Upper lobe of left lung (tissue), 6 donors: Measurements from ENCODE around the gene SLC5A6. TPM values are rescaled to one million over a fixed set of nuclear protein-coding genes. Genes with fewer than 3 reads are reported as not detected.

Experiments
- ATAC-seq, 2 donors: fragments of 200-7000 bp; cut with Tn5 transposase; one replicate each; pipeline ENCODE4 v1.9.1; 2022; ENCODE audit warnings: mild to moderate bottlenecking in 2 of 2, moderate library complexity in 2 of 2; ENCODE audit not compliant: low FRiP score in 2 of 2
- DNase-seq, 2 donors: peaks; one replicate each; pipeline ENCODE4 v3.0.0-alpha.2; 2019 to 2020
- H3K27ac ChIP-seq, 4 donors: fragments of 200-600 bp; sonication (generic); one replicate each; pipeline ENCODE4 v1.5.1; 2016 to 2019
- H3K27me3 ChIP-seq, 4 donors: fragments of 200-600 bp; sonication (generic); one replicate each; pipeline ENCODE4 v1.5.1; 2017 to 2019
- H3K36me3 ChIP-seq, 4 donors: fragments of 200-600 bp; sonication (generic); one replicate each; pipeline ENCODE4 v1.5.1; 2016 to 2019
- H3K4me1 ChIP-seq, 4 donors: fragments of 200-600 bp; sonication (generic); one replicate each; pipeline ENCODE4 v1.5.1; 2018 to 2019
- H3K4me3 ChIP-seq, 4 donors: fragments of 200-600 bp; sonication (generic); one replicate each; pipeline ENCODE4 v1.5.1; 2017 to 2019; ENCODE audit warnings: mild to moderate bottlenecking in 2 of 4, moderate library complexity in 1 of 4
- H3K9me3 ChIP-seq, 4 donors: fragments of 200-600 bp; sonication (generic); one replicate each; pipeline ENCODE4 v1.5.1; 2018 to 2019
- CTCF ChIP-seq, 6 experiments: fragments of 450-650 bp in 4 of 6; fragments of 200-600 bp in 2 of 6; sonication (generic) in 2 of 6; IDR thresholded peaks; one replicate each; pipeline ENCODE4 v1.5.1; 2016 to 2019; ENCODE audit warnings: antibody characterized with exemption in 6 of 6
- EP300 ChIP-seq, 4 donors: sonication (generic); formaldehyde crosslinking; IDR thresholded peaks; one replicate each; pipeline ENCODE4 v1.5.1; 2017; ENCODE audit warnings: antibody characterized with exemption in 4 of 4, control low read depth in 2 of 4
- POLR2A ChIP-seq, 4 donors: fragments of 450-650 bp; IDR thresholded peaks; one replicate each; pipeline ENCODE4 v1.5.1; 2016 to 2017; ENCODE audit warnings: antibody characterized with exemption in 4 of 4, mild to moderate bottlenecking in 2 of 4
- POLR2AphosphoS5 ChIP-seq, 2 donors: sonication (generic); formaldehyde crosslinking; IDR thresholded peaks; one replicate each; pipeline ENCODE4 v1.5.1; 2017; ENCODE audit warnings: antibody characterized with exemption in 2 of 2
- WGBS, 2 donors: methylation state at CpG; one replicate each; pipeline ENCODE4 v1.1.5; 2017 to 2018; 5-methylcytosine and 5-hydroxymethylcytosine counted together
- total RNA-seq, 6 donors: library from RNA; depleted of rRNA in 4 of 6; stranded (reverse); fragments of >200 nt in 4 of 6; gene quantifications; one replicate each; pipeline versions ENCODE4 v1.1.0 to v1.2.1, GENCODE V29; 2016 to 2021
- donor health status: DM: no; HTN: no; CAD: no; lungs with moderate emphysema.
- donor health status: DM: no; HTN: yes; CAD: no; lungs with severe emphysema.

SLC5A6 gene
- total RNA-seq, 6 donors from 2014 or later, result 13.6 to 29.6 (median 21.0) TPM

- ATAC-seq, result no peak
- H3K36me3 ChIP-seq, result no peaks in the 10 kb centered on the region
- H3K4me1 ChIP-seq, result no peaks in the 10 kb centered on the region
- no peak for DNase-seq
- TF ChIP-seq POLR2AphosphoS5 (IDR thresholded peaks at IDR 0.05) (no peak), CTCF (IDR thresholded peaks at IDR 0.05) (no peak), POLR2A (IDR thresholded peaks at IDR 0.05) (no peak), EP300 (IDR thresholded peaks at IDR 0.05) (no peak)
- no peak overlapping the region for H3K4me3 ChIP-seq
- no peaks in the 10 kb centered on the region for H3K27me3 ChIP-seq
- no peak overlapping the region for H3K27ac ChIP-seq
- 79 to 90% methylated on average over 6 of the region's 6 CpGs for whole genome bisulfite sequencing, 2 donors
- no peaks in the 10 kb centered on the region for H3K9me3 ChIP-seq
Observed at GRCh38 chr2:27154488-27154887, 57.6 kb downstream of the SLC5A6 start.

- DNase-seq, result no peak
- Histone ChIP-seq H3K9me3 (no peaks in the 10 kb centered on the region), H3K27me3 (no peaks in the 10 kb centered on the region), H3K36me3 (no peaks in the 10 kb centered on the region), H3K4me3 (no peak overlapping the region), H3K4me1 (no peaks in the 10 kb centered on the region), H3K27ac (no peak overlapping the region)
- WGBS, 2 donors, result 79 to 80% methylated on average over 2 of the region's 2 CpGs
- no peak for TF ChIP-seq POLR2A (IDR thresholded peaks at IDR 0.05)
- TF ChIP-seq POLR2AphosphoS5 (IDR thresholded peaks at IDR 0.05), result no peak
- no peak for TF ChIP-seq EP300 (IDR thresholded peaks at IDR 0.05)
- TF ChIP-seq CTCF (IDR thresholded peaks at IDR 0.05), result no peak
- ATAC-seq, result no peak
Observed at GRCh38 chr2:27152796-27153464, 59.1 kb downstream of the SLC5A6 start.

- DNase-seq, result no peak
Observed at GRCh38 chr2:27152102-27152795, 59.8 kb downstream of the SLC5A6 start.

GRCh38 chr2:27150639-27151230 is 61.3 kb downstream of the SLC5A6 start:
- ATAC-seq (no peak), DNase-seq (no peak)
- WGBS, 2 donors, result 87 to 90% methylated on average over 8 of the region's 8 CpGs
- no peaks in the 10 kb centered on the region for H3K27me3 ChIP-seq
- no peaks in the 10 kb centered on the region for H3K36me3 ChIP-seq
- no peak for TF ChIP-seq CTCF (IDR thresholded peaks at IDR 0.05)
- TF ChIP-seq POLR2AphosphoS5 (IDR thresholded peaks at IDR 0.05), result no peak
- no peak for TF ChIP-seq POLR2A (IDR thresholded peaks at IDR 0.05)
- TF ChIP-seq EP300 (IDR thresholded peaks at IDR 0.05), result no peak
- no peak overlapping the region for H3K4me3 ChIP-seq
- H3K9me3 ChIP-seq, result no peaks in the 10 kb centered on the region
- H3K27ac ChIP-seq, result no peak overlapping the region
- no peaks in the 10 kb centered on the region for H3K4me1 ChIP-seq

More at GRCh38 chr2:27152102-27152795, 59.8 kb downstream of the SLC5A6 start:
- Histone ChIP-seq H3K36me3 (no peaks in the 10 kb centered on the region), H3K9me3 (no peaks in the 10 kb centered on the region), H3K4me1 (no peaks in the 10 kb centered on the region), H3K27ac (no peak overlapping the region), H3K27me3 (no peaks in the 10 kb centered on the region), H3K4me3 (no peak overlapping the region)
- TF ChIP-seq POLR2AphosphoS5 (IDR thresholded peaks at IDR 0.05), result no peak
- no peak for ATAC-seq
- WGBS, 2 donors, result 74 to 88% methylated on average over 8 of the region's 8 CpGs

Other genes with a start within 250 kb of the SLC5A6 start
- gene MAPRE3, start 241.6 kb downstream of the SLC5A6 start, total RNA-seq, result 10 to 100 TPM; 13.5 to 61.8 (median 20.1) TPM
- 100 to 1,000 TPM in 1 of 6 donors, 10 to 100 TPM in 5; 42.5 to 176 (median 62.0) TPM for gene TMEM214, start 179.3 kb downstream of the SLC5A6 start, total RNA-seq
- gene AGBL5, start 160.6 kb downstream of the SLC5A6 start, total RNA-seq, result 10 to 100 TPM in 5 of 6 donors, 1 to 10 TPM in 1; 7.8 to 17.6 (median 14.3) TPM
- 100 to 1,000 TPM in 5 of 6 donors, 10 to 100 TPM in 1; 90.4 to 265 (median 176) TPM for gene OST4, start 140.6 kb downstream of the SLC5A6 start, total RNA-seq
- 100 to 1,000 TPM in 2 of 6 donors, 10 to 100 TPM in 4; 20.7 to 158 (median 49.0) TPM for gene EMILIN1, start 133.7 kb downstream of the SLC5A6 start, total RNA-seq
- 10 to 100 TPM in 1 of 6 donors, 1 to 10 TPM in 5; 2.4 to 10.4 (median 6.3) TPM for gene KHK, start 125.5 kb downstream of the SLC5A6 start, total RNA-seq
- 1 to 10 TPM in 2 of 6 donors, under 1 TPM in 1, not detected in 3; 0.79 to 1.2 (median 1.0) TPM for gene CGREF1, start 93.1 kb downstream of the SLC5A6 start, total RNA-seq
- gene ABHD1, start 88.5 kb downstream of the SLC5A6 start, total RNA-seq, result under 1 TPM in 3 of 6 donors, not detected in 3; 0.10 to 0.30 (median 0.11) TPM
- gene PREB, start 77.6 kb downstream of the SLC5A6 start, total RNA-seq, result 100 to 1,000 TPM in 1 of 6 donors, 10 to 100 TPM in 5; 45.7 to 102 (median 66.0) TPM
- gene PRR30, start 72.9 kb downstream of the SLC5A6 start, total RNA-seq, result not detected
- under 1 TPM in 2 of 6 donors, not detected in 4; 0.13 to 0.20 TPM for gene TCF23, start 63.3 kb downstream of the SLC5A6 start, total RNA-seq
- gene ATRAID, start 227 bp downstream of the SLC5A6 start, total RNA-seq, result 100 to 1,000 TPM in 4 of 6 donors, 10 to 100 TPM in 2; 53.4 to 126 (median 112) TPM
- gene CAD, start 5.1 kb upstream of the SLC5A6 start, total RNA-seq, result 10 to 100 TPM; 19.8 to 66.0 (median 33.5) TPM
- gene SLC30A3, start 50.8 kb upstream of the SLC5A6 start, total RNA-seq, result 1 to 10 TPM in 4 of 6 donors, under 1 TPM in 2; 0.20 to 2.3 (median 1.2) TPM
- gene DNAJC5G, start 63.2 kb upstream of the SLC5A6 start, total RNA-seq, result not detected
- gene TRIM54, start 70.2 kb upstream of the SLC5A6 start, total RNA-seq, result under 1 TPM in 1 of 6 donors, not detected in 5; 0.49 TPM
- 10 to 100 TPM in 2 of 6 donors, 1 to 10 TPM in 4; 2.6 to 81.7 (median 4.6) TPM for gene UCN, start 96.2 kb upstream of the SLC5A6 start, total RNA-seq
- 10 to 100 TPM; 51.2 to 99.3 (median 75.9) TPM for gene MPV17, start 110.8 kb upstream of the SLC5A6 start, total RNA-seq
- 100 to 1,000 TPM in 1 of 6 donors, 10 to 100 TPM in 5; 43.9 to 104 (median 48.9) TPM for gene GTF3C2, start 144.5 kb upstream of the SLC5A6 start, total RNA-seq
- gene EIF2B4, start 158.1 kb upstream of the SLC5A6 start, total RNA-seq, result 10 to 100 TPM; 24.8 to 48.2 (median 29.8) TPM
- gene SNX17, start 158.3 kb upstream of the SLC5A6 start, total RNA-seq, result 100 to 1,000 TPM in 3 of 6 donors, 10 to 100 TPM in 3; 69.1 to 142 (median 113) TPM
- 10 to 100 TPM in 5 of 6 donors, 1 to 10 TPM in 1; 9.3 to 31.4 (median 18.0) TPM for gene ZNF513, start 168.5 kb upstream of the SLC5A6 start, total RNA-seq
- gene PPM1G, start 197.3 kb upstream of the SLC5A6 start, total RNA-seq, result 10 to 100 TPM; 39.8 to 60.6 (median 55.3) TPM
- gene NRBP1, start 216.4 kb upstream of the SLC5A6 start, total RNA-seq, result 10 to 100 TPM; 46.5 to 81.5 (median 62.5) TPM
- 10 to 100 TPM; 13.8 to 39.7 (median 31.0) TPM for gene KRTCAP3, start 230.1 kb upstream of the SLC5A6 start, total RNA-seq